HCT116 (cell line): ENCODE data around the gene SYCE3.

Source experiments
- CBX3 ChIP-seq: IDR thresholded peaks from 2 replicates; pipeline ENCODE4 v1.6.1; 2012; ENCODE audit warnings: low read depth
- CEBPB ChIP-seq: IDR thresholded peaks from 2 replicates; pipeline ENCODE4 v1.6.1; 2012; ENCODE audit warnings: low read depth
- ELF1 ChIP-seq: IDR thresholded peaks from 2 replicates; pipeline ENCODE4 v1.6.1; 2012; ENCODE audit warnings: low read depth, borderline replicate concordance
- EZH2 ChIP-seq: fragments of 200-600 bp; sonication (generic); IDR thresholded peaks from 2 replicates; pipeline ENCODE4 v1.6.1; 2017; ENCODE audit warnings: antibody characterized with exemption, mixed run types
- EZH2phosphoT487 ChIP-seq: fragments of 200-600 bp; IDR thresholded peaks from 2 replicates; pipeline ENCODE4 v1.6.1; 2018; ENCODE audit warnings: antibody characterized with exemption, borderline replicate concordance
- POLR2A ChIP-seq: IDR thresholded peaks from 2 replicates; pipeline ENCODE4 v1.7.0; 2011; ENCODE audit warnings: borderline replicate concordance; ENCODE audit not compliant: insufficient read depth, insufficient read length; ENCODE audit errors: extremely low read depth
- POLR2AphosphoS5 ChIP-seq: IDR thresholded peaks from 2 replicates; pipeline ENCODE4 v1.6.1; 2011; ENCODE audit warnings: mild to moderate bottlenecking, low read depth, low read length, moderate library complexity
- RAD21 ChIP-seq: IDR thresholded peaks from 2 replicates; pipeline ENCODE4 v1.6.1; 2012; ENCODE audit warnings: low read depth, mild to moderate bottlenecking
- TCF7L2 ChIP-seq: IDR thresholded peaks from 2 replicates; pipeline ENCODE4 v1.7.0; 2011; ENCODE audit warnings: borderline replicate concordance, inconsistent platforms; ENCODE audit not compliant: insufficient read depth, insufficient read length; ENCODE audit errors: extremely low read depth
- YY1 ChIP-seq: IDR thresholded peaks from 2 replicates; pipeline ENCODE4 v1.6.1; 2011; ENCODE audit warnings: low read length, low read depth, moderate library complexity, mild to moderate bottlenecking; ENCODE audit not compliant: insufficient replicate concordance; ENCODE audit errors: extremely low read depth
- TF ChIP-seq, protein P1 (sequence below), 3 experiments: fragments of 200-600 bp in 1 of 3; sonication (generic) in 1 of 3; IDR thresholded peaks in 2 of 3; conservative IDR thresholded peaks in 1 of 3; 2 replicates each; pipeline ENCODE4 v1.5.1; 2012 to 2017; ENCODE audit warnings: low read depth in 2 of 3, low read length in 2 of 3, antibody characterized with exemption in 1 of 3, borderline replicate concordance in 1 of 3, control low read depth in 1 of 3, mild to moderate bottlenecking in 1 of 3, mixed read lengths in 1 of 3, mixed run types in 1 of 3, moderate library complexity in 1 of 3; ENCODE audit not compliant: insufficient read depth in 1 of 3

DNA sequence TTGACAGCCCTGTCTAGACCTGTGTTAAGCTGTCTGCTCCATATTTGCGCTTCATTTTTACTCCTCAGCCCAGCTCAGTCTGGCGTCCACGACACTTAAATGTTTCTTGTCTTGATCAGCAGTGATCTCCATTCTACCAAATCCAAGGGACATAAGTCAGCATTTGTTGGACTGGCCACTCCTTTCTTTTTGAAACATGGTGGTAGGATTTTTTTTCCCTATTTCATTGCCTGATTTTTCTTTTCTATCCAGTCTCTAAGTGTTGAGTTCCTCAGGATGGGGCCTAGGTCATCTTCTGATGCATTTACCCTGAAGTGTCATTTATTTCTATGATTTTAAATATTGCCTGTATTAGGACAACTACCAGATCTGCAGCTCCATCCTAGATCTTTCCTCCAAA lies 53.8 kb downstream of the SYCE3 start:
- no peak for TF ChIP-seq POLR2A
- no peak for TF ChIP-seq YY1
- TF ChIP-seq, protein P1, sequence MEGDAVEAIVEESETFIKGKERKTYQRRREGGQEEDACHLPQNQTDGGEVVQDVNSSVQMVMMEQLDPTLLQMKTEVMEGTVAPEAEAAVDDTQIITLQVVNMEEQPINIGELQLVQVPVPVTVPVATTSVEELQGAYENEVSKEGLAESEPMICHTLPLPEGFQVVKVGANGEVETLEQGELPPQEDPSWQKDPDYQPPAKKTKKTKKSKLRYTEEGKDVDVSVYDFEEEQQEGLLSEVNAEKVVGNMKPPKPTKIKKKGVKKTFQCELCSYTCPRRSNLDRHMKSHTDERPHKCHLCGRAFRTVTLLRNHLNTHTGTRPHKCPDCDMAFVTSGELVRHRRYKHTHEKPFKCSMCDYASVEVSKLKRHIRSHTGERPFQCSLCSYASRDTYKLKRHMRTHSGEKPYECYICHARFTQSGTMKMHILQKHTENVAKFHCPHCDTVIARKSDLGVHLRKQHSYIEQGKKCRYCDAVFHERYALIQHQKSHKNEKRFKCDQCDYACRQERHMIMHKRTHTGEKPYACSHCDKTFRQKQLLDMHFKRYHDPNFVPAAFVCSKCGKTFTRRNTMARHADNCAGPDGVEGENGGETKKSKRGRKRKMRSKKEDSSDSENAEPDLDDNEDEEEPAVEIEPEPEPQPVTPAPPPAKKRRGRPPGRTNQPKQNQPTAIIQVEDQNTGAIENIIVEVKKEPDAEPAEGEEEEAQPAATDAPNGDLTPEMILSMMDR (IDR thresholded peaks at IDR 0.05 in 2 of 3, conservative IDR thresholded peaks at IDR 0.05 in 1 of 3; ENCODE audit: borderline replicate concordance in 1 of 3, insufficient read depth in 1 of 3, low read depth in 2 of 3, low read length in 2 of 3) = no peak
- no peak for TF ChIP-seq POLR2AphosphoS5
- TF ChIP-seq ELF1 = no peak
- no peak for TF ChIP-seq RAD21
- TF ChIP-seq EZH2 = no peak
- no peak for TF ChIP-seq CEBPB
- TF ChIP-seq CBX3 = no peak
- no peak for TF ChIP-seq EZH2phosphoT487
- no peak for TF ChIP-seq TCF7L2
